GM19099 (cell line): ENCODE measurements around the gene PCIF1.

Experiments
- POLR2A ChIP-seq: IDR thresholded peaks from 3 replicates; pipeline ENCODE4 v1.6.1; 2011; ENCODE audit warnings: low read depth; ENCODE audit not compliant: insufficient read length; ENCODE audit errors: extremely low read depth

PCIF1 gene

DNA sequence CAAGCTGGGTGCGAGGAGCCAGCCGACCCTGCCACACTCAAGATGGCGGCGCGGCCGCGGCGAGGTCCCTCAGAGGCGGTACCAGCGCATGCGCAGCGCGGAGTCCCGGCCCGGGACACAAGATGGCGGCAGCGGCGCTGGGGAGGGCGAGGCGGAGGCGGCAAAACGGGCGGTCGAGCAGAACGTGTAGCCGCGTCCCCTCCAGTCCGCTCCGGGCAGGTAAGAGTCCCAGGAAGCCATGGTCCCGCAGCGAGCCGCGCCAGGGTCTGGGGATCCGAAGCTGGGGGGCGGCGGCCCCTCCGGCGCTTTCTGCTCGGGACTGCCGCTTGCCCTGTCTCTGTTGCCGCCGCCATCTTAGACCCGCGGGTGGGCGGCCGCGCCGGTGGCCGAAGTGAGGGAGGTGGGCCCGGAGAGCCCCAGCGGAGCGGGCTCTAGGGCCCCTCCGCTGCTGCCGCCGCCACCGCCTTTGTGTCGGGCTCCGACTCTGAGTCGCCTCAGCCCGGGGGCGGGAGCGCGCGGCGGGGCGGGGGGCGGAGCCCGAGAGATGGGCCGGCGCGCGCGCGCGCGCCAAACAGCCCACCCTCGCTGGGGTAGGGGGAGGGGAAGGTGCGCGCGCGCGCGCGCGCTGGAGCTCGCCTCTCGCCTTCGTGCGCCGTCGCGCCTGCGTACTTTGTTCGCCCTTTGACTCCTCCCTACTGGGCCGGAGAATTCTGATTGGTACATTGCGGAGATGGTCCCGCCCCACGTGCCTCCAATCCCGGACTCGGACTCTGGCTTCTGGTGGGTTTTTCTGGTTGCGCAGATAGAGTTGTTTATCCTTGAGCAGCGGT lies at the start of gene PCIF1:
Gene PCIF1 (plus strand): TSS at position 98 of the 830 bp plus-strand sequence. CDS start 4,317 bp downstream, outside the sequence.
- peak; percentile 96 for TF ChIP-seq POLR2A

DNA sequence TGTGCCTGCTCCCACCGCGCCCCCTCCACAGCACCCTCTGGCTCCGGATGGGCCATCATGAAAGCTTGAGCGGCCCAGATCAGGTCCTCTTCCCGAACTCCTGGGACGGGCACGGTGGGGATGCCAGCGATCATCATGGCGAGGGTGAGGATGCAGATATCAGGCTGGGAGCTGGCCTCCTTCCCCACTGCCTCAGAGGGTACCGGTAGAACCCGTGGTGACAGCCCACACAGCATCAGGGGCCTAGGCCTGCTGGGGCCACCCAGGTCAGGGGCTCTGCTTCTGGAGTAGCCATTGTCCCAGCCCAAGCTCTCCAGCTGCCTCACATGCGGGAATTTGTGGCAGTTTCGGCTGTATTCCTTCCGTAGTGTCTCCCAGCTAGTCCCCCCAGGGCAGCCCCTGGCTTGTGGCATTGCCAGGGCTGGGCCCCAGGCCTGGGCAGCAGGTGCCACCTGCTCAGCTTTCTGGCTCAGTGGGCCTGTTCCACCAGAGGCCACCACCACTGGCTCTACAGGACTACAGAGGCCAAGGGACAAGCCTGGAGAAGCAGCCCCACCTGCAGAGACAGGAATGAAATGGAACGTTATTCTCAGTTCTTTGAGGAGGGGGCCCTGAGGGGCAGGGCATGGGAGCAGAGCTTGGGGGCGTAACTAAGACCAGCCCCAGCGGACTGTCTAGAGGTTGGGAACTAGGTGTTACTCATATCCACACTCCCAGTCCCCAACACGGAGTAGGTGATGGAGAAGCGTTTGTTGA lies 47.7 kb upstream of the PCIF1 start:
- TF ChIP-seq POLR2A = no peak

DNA sequence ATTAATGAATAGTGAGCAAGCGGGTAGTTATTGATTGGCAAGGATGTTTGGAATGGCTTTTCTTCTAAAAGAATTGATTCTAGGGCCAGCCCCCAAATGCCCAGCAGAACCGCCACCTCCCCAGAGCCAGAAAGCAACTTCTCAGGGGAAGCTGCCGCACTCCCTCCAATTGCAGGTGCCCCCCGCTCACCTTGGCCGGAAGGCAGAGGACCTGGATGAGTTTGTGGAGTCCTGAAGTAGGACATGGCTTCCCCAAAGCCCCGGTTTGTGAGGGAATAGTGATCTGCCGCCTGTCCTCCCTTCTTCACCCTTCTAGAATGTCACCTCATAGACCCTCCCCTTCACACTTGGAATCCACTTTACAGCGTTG lies 47.2 kb upstream of the PCIF1 start, which contains the start of gene SPATA25:
Gene SPATA25 (minus strand): TSS at position 277 of the 370 bp plus-strand sequence. CDS start 32 bp downstream, at position 245.
- TF ChIP-seq POLR2A = no peak

DNA sequence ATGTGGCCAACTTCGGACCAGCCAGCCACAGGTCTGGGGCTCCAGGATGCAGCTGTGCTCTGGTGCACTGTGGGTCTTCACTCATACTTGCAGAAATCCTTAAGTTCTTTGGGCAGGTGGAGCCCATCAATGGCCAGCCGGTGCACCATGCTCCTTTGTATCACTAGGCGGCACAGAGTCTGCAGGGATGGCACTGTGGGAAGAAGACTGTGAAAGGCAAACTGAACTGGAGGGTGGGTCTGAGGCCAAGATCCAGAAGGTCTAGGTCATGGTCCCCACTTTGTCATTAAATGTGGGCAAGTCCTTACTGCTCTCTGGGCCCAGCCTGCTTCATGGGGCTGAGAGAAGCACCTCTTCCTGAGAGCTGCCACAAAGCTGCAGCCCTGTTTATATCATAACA lies 45.8 kb upstream of the PCIF1 start:
- TF ChIP-seq POLR2A = no peak

DNA sequence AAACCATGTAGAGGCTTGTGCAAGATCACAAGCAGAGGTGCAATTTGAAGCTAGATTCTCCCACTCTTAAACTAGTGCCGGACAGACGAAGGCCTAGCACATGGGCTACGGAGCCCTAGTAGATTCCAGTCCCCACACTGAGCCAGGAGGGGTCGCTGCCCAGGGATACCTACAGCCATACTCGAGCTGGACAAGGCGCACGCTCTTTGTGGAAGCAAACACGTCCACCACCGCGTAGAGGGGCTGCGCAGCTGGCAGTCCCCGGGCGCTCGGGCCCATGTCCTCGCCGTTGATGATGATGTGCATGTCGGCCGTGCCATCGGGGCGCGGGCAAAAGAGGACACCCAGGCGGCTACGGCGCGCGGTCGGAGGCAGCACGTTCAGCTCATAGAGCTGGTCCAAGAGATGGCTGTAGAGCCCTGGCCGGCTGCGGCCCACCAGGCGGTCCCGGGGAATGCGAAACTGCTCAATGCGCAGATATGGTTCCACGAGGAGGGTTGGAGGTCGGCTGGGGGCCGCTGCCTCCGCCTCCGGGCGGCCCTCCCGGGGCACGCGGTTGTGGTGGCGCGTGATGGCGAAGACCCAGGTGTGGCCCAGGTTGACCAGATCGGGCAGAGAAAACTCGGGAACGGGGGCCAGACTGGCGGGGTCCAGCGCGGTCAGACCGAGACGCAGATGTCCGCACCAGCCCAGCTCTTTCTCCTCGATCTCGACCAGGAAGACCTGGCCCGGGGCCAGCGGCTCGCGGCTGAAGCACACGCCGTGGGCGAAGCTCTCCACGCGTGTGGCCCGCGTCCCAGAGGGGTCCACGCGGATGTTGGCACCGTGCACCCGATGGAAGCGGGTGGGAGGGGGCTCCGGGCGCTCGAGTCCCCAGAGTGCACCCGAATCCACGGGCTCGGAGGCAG lies 44.2 kb upstream of the PCIF1 start:
- no peak for TF ChIP-seq POLR2A

DNA sequence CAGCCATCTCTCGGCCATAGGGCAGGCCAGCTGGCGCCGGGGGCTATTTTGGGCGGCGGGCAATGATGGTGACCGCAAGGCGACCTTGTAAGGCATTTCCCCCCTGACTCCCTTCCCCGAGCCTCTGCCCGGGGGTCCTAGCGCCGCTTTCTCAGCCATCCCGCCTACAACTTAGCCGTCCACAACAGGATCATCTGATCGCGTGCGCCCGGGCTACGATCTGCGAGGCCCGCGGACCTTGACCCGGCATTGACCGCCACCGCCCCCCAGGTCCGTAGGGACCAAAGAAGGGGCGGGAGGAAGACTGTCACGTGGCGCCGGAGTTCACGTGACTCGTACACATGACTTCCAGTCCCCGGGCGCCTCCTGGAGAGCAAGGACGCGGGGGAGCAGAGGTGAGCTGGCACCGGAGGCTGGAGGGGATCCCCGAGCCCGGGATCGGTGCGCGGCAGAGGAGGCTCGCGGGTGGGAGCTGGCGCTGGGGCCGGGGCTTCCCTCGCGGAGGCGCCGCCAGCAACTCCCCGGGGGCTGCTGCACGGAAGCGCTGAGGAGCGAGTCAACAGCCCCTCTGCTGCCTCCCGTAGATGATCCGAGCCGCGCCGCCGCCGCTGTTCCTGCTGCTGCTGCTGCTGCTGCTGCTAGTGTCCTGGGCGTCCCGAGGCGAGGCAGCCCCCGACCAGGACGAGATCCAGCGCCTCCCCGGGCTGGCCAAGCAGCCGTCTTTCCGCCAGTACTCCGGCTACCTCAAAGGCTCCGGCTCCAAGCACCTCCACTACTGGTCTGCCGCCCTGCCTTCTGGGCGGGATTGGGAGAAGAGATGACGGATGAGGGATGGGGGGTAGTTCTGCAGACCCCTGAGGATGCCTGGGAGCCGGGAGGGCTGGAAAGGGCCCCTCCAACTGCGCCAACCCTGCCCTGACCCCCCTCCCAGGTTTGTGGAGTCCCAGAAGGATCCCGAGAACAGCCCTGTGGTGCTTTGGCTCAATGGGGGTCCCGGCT lies 43.2 kb upstream of the PCIF1 start, which contains the start of the genes CTSA and NEURL2:
Gene CTSA (plus strand): TSS at position 351 of the 999 bp plus-strand sequence. CDS start 234 bp downstream, at position 585.
Gene NEURL2 (minus strand): TSS at position 224 of the 999 bp plus-strand sequence. CDS start 217 bp downstream, at position 7.
- peak; percentile 71 for TF ChIP-seq POLR2A

DNA sequence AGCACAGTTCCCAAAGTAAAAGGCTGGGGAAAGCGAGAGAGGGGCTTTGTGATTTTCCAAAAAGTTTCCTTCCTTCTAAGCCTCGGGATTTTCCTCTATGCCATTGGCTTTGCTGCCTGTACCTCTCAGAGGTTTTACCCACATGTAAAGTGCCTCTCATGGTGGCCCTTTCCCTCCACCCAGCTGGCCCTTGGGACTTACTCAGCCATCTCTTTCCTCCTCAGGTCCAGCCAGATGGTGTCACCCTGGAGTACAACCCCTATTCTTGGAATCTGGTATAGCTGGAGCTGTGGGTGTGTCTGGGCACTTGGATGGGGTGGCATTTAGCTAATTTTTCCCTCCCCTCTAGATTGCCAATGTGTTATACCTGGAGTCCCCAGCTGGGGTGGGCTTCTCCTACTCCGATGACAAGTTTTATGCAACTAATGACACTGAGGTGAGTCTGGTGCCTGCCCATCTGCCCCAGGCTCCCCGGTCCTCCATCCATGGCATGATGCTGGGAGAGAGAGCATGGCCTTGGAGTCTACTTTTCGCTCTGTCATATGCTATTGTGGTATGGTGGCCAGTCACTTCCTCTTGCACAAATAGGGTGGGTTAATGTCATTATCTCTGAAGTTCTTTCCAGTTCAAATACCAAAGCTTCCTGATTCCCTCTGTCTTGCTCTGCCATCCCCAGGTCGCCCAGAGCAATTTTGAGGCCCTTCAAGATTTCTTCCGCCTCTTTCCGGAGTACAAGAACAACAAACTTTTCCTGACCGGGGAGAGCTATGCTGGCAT lies 42.2 kb upstream of the PCIF1 start:
- no peak for TF ChIP-seq POLR2A

DNA sequence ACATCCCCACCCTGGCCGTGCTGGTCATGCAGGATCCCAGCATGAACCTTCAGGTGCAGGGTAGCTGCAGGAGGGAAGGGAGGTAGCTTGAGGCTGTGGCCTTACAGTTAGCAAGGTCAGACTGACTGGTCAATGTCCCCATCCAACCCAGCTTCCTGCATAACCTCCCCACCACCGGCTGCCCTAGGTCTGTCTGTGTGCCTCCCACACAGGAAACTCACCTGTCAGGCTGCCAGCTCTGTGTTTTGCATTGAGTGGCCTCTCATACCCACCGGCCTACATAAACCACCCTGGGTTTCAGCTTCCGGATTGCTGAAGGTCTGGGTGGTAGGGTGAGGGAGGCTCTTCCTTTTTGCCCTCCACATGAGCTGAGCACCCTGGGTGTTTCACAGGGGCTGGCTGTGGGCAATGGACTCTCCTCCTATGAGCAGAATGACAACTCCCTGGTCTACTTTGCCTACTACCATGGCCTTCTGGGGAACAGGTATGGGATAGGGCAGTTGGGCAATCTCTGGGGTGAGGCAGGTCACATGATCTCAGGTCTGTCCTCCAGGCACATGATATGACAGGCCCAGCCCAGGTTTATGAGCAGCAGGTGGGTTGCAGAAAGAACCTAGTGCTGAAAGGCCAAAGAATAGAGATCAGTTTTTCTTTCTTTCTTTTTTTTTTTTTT lies 41.5 kb upstream of the PCIF1 start:
- no peak for TF ChIP-seq POLR2A

DNA sequence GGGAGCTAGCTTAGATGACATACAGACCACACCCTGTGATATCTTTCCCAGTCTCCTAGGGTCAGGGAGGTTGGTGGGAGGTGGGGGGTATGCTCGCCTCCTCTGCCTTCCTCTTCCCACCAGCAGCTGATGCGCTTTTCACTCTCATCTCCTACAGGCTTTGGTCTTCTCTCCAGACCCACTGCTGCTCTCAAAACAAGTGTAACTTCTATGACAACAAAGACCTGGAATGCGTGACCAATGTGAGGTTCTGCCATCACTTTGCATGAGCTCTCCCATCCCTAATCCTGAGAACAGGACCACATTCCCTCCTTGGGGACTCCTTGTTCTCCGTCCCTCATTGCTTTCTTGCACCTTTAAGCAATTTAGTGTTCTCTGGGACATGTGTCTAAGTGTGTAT lies 40.7 kb upstream of the PCIF1 start:
- no peak for TF ChIP-seq POLR2A

DNA sequence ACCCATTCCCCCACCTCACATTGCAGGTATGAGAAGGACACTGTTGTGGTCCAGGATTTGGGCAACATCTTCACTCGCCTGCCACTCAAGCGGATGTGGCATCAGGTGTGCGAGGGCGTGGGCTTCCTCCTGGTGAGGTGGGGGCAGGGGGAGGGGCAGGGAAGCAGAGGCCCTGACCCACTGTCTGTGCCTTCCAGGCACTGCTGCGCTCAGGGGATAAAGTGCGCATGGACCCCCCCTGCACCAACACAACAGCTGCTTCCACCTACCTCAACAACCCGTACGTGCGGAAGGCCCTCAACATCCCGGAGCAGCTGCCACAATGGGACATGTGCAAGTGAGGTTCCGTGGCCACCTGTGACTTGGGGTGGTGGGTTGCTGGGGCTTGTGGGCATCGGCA lies 39.7 kb upstream of the PCIF1 start:
- no peak for TF ChIP-seq POLR2A

DNA sequence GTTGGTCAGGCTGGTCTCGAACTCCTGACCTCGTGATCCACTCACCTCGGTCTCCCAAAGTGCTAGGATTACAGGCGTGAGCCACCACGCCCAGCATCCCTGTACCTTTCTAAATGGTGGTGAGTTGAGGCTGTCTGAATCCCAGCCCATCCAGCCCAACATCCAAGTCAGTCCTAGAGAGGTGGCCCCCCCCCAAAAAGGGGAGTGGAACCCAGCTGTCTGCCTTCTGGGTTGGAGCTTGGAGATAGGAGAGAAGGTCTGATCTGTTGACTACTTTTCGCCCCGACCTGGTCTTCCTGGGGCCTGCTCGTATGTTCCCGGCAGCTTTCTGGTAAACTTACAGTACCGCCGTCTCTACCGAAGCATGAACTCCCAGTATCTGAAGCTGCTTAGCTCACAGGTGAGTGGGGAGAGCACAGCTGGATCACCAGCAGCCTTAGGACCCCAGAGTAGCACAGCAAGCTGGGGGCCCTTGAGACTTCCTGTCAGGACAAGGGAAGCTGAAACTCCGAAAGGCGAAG lies 37.8 kb upstream of the PCIF1 start:
- no peak for TF ChIP-seq POLR2A

DNA sequence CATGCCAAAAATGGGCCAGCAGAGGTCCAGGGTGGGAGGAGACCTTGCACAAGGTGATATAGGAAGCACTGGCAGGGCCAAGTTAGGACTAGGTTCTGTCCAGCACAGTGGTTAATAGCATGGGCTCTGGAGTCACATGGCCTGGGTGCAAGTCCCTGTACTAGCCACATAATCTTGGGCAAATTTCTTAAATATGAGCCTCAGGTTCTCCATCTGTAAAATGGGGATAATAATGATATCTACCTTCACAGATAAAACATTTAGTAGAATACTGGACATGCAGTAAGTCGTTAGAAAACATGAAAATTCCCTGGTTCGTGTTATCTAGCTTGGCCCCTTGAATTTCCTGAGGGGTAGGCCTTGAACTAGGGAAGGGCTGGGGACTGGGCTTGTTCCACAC lies 37.2 kb upstream of the PCIF1 start:
- no peak for TF ChIP-seq POLR2A

DNA sequence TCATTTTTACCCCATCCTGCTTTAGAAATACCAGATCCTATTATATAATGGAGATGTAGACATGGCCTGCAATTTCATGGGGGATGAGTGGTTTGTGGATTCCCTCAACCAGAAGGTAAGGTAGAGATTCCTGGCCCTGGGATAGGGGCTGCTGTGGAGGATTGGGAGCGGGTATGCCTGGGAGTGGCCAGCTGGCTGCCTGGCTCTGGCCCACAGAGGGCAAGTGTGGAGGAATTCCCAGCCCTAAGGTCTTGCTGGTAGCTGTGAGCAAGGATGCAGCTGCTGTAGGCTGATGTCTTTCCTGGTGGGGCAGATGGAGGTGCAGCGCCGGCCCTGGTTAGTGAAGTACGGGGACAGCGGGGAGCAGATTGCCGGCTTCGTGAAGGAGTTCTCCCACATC lies 36.8 kb upstream of the PCIF1 start:
- TF ChIP-seq POLR2A = no peak

DNA sequence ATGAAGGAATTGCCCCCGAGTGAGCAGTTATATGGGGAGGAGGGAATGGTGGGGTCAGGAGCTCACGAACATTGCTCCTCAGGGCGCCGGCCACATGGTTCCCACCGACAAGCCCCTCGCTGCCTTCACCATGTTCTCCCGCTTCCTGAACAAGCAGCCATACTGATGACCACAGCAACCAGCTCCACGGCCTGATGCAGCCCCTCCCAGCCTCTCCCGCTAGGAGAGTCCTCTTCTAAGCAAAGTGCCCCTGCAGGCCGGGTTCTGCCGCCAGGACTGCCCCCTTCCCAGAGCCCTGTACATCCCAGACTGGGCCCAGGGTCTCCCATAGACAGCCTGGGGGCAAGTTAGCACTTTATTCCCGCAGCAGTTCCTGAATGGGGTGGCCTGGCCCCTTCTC lies 36.2 kb upstream of the PCIF1 start:
- TF ChIP-seq POLR2A = no peak
